ENCODE measurements around the gene RPL32. TPM values are rescaled to one million over a fixed set of nuclear protein-coding genes. Genes with fewer than 3 reads are reported as not detected.
"Not testable (repeated sequence)": the region's sequence is repeated elsewhere in the genome, so short reads cannot be mapped to it uniquely, and the experiment has no call there.

Gene RPL32
- total RNA-seq, result 1,000 to 10,000 TPM; 1,574 to 2,688 (median 1,669) TPM

DNA sequence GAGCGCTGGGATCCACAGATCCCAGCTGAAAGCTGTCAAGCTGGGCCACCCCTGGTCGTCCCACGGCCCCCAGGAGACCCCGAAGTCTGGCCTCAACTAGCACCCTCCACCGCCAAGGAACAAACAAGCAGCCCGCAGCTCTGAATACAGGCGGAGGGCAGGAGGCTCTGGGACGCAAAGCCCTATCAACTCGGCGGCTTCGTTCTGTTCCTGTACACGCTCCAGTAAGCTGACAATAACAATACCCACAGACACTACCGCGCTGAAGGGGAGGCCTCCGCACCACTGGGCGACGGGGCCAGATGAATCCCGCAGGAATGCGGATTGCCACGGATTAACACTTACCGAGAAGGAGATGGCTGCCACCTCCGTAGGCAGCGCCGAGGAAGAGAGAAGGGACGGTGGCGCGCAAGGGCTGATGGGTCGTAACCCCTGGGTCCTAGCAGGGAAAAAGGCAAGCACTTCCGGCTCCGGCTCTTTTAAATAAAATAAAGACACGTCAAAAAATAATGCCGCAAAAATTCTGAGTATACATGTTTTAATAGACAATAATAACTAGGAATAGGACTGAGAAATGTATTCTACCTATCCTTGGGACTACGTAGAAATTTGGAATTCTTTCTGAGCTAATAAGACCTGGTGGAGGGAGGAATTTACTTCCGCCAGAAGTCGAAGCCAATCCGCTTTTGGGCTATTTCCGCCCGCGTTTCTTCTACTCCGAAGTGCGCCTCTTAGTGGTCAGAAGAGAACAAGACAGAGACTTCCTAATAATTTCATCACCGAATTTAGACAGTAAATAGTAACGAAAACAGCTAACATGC lies at the start of gene RPL32:
RPL32 (minus strand) TSS at position 417 of the 821 bp plus-strand sequence. CDS start 1,328 bp downstream, outside the sequence.
- peak within 1 kb of the TSS; percentile 62 to 83 (median 78) for H3K4me3 ChIP-seq
- 0 to 5% (median 0%) methylated on average over 2 to 23 of the region's 43 CpGs; no CpG with 5 or more reads in 1 of the 10 experiments for WGBS, 10 experiments
- peak within 1 kb of the TSS; percentile 94 to 95 for H3K27ac ChIP-seq
- H3K4me1 ChIP-seq (replicated peaks in 1 of 2), result peaks cover 22 to 25% of the 10 kb centered on the region in 2 donors
- in situ Hi-C loops (cut with MboI; ENCODE audit: low pct_unique_long_range_greater_than_20kb in 2 of 9, low sequenced_read_pairs in 9 of 9, unreplicated experiment in 9 of 9), result no loop called here
- peak; percentile 78 to 96 (median 94) for ATAC-seq (replicated peaks in 6 of 8)

DNA sequence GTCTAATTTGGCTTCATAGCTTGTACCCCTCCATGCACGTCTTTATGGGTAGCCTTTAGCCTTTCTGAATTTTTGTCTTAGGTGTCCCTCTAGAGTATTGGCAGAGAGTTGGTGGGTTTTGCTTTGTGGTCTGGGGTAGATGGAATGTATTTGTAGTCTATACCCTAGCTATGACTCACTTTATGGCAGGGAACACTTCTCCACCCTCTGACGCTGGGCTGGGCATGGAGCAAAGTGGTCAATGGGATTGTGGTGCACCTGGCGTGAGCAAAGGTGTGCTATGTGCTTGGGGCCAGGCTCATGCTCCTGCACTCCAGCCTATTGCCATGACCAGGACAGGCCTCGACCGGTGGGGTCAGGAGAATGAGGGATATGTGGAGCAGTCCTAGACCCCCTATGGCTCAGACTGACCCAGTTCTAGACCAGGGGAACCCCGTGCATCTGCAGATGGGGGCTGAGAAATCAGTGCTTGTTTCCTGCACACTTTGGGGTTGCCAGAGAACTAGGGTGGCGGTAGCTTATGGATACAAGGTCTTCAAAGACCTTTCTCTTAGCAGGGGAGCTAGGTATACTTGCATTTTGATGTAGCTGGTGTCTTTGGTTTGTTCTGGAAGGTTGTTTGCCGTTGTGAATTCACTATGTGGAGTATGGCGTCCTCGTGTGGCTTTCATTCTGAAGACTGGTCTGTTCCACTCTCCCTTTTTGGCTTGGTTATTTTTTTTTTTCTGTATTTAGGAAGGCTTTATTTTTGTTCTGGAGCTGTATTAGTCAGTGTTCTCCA lies 49.4 kb upstream of the RPL32 start:
- 10 to 100% (median 80%) methylated on average over 1 to 7 of the region's 10 CpGs; no CpG with 5 or more reads in 1 of the 10 experiments for WGBS, 10 experiments
- in situ Hi-C loops (cut with MboI; ENCODE audit: low pct_unique_long_range_greater_than_20kb in 2 of 9, low sequenced_read_pairs in 9 of 9, unreplicated experiment in 9 of 9), result no loop called here

GRCh38 chr3:12886736-12887135 lies 45.4 kb upstream of the RPL32 start:
- WGBS, 10 experiments, result 36 to 96% (median 69%) methylated on average over 2 to 9 of the region's 12 CpGs; no CpG with 5 or more reads in 2 of the 10 experiments
- Histone ChIP-seq H3K27ac (no peak overlapping the region), H3K4me3 (no peak overlapping the region), H3K4me1 (replicated peaks in 1 of 2) (peaks cover 6 to 11% of the 10 kb centered on the region in 2 donors)
- no peak for ATAC-seq (replicated peaks in 6 of 8)
- in situ Hi-C loops (cut with MboI; ENCODE audit: low pct_unique_long_range_greater_than_20kb in 2 of 9, low sequenced_read_pairs in 9 of 9, unreplicated experiment in 9 of 9), result no loop called here

More for the DNA sequence above, 49.4 kb upstream of the RPL32 start:
- H3K27ac ChIP-seq, result no peak overlapping the region
- H3K4me3 ChIP-seq, result no peak overlapping the region
- H3K4me1 ChIP-seq (replicated peaks in 1 of 2), result peaks cover 21 to 33% of the 10 kb centered on the region in 2 donors
- ATAC-seq (replicated peaks in 6 of 8), result no peak

DNA sequence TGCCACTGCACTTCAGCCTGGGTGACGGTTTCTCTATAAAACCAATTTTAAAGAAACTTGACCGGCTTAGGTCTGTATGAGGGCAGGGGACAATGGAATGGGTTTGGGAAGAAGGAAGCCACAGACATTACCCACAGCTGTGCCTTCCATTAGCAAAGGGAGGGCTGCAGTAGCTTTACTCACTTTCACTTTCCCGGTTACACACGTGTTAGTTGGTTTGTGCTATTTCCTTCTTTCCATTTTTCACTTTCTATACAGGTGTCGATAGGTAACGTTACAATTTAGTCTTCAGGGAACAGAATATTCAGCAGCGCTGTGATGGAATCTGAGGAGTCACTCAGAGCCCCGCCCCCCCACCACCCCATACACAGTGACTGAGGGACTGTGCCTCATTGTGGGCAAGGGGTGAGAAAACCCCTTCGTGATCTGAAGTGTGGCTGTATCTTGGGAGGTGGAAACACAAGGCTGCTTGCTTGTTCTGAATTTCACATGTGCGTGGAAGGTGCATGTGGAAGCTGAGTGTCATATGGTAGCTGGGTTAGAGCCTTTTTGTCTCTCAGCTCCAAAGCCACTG lies 44.8 kb upstream of the RPL32 start:
- peaks cover under 1 to 5% of the 10 kb centered on the region in 2 donors for H3K4me1 ChIP-seq (replicated peaks in 1 of 2)
- H3K27ac ChIP-seq, result no peak overlapping the region
- no peak overlapping the region for H3K4me3 ChIP-seq
- in situ Hi-C loops (cut with MboI; ENCODE audit: low pct_unique_long_range_greater_than_20kb in 2 of 9, low sequenced_read_pairs in 9 of 9, unreplicated experiment in 9 of 9), result no loop called here
- ATAC-seq (replicated peaks in 6 of 8), result peak in 1 of 8 experiments; percentile 34
- WGBS, 10 experiments, result 32 to 100% (median 73%) methylated on average over 1 to 6 of the region's 10 CpGs; no CpG with 5 or more reads in 1 of the 10 experiments

DNA sequence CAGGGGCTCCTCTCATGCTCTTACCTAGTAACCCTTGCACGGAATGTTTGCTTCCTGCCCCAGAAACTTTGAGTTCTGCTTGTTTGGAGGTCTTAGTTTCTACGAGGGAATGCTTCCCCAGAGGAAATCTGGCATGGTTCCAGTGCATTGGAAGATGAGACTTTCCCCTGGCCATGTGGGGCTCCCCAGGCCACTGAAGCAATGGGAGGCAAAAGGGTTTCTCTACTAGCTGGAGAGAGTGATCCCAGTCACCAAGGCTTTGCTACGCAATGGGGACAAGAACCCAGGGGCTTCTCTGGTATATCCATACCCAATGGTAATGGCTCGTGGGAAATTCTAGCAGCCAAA lies 44.2 kb upstream of the RPL32 start:
- 20 to 100% (median 69%) methylated on average over 1 to 3 of the region's 4 CpGs; no CpG with 5 or more reads in 2 of the 10 experiments for WGBS, 10 experiments
- H3K27ac ChIP-seq, result no peak overlapping the region
- ATAC-seq (replicated peaks in 6 of 8), result peak in 1 of 8 experiments; percentile 3
- in situ Hi-C loops (cut with MboI; ENCODE audit: low pct_unique_long_range_greater_than_20kb in 2 of 9, low sequenced_read_pairs in 9 of 9, unreplicated experiment in 9 of 9), result no loop called here
- peaks cover 0 to 5% of the 10 kb centered on the region in 2 donors for H3K4me1 ChIP-seq (replicated peaks in 1 of 2)
- no peak overlapping the region for H3K4me3 ChIP-seq

- H3K4me1 ChIP-seq (replicated peaks in 1 of 2), result peaks cover 0 to 5% of the 10 kb centered on the region in 2 donors
- peak in 2 of 8 experiments; percentile 33 to 35 for ATAC-seq (replicated peaks in 6 of 8)
- no peak overlapping the region for H3K4me3 ChIP-seq
- in situ Hi-C loops (cut with MboI; ENCODE audit: low pct_unique_long_range_greater_than_20kb in 2 of 9, low sequenced_read_pairs in 9 of 9, unreplicated experiment in 9 of 9), result no loop called here
- 65 to 93% (median 91%) methylated on average over 3 to 14 of the region's 20 CpGs; no CpG with 5 or more reads in 2 of the 10 experiments for WGBS, 10 experiments
- no peak overlapping the region for H3K27ac ChIP-seq
Observed at GRCh38 chr3:12884790-12885582, 43.6 kb upstream of the RPL32 start.

- peak; percentile 27 to 87 (median 72) for ATAC-seq (replicated peaks in 6 of 8)
- 0 to 100% (median 88%) methylated on average over 1 to 4 of the region's 15 CpGs; no CpG with 5 or more reads in 2 of the 10 experiments for WGBS, 10 experiments
- in situ Hi-C loops (cut with MboI; ENCODE audit: low pct_unique_long_range_greater_than_20kb in 2 of 9, low sequenced_read_pairs in 9 of 9, unreplicated experiment in 9 of 9), result no loop called here
- Histone ChIP-seq H3K4me3 (no peak overlapping the region), H3K27ac (no peak overlapping the region), H3K4me1 (replicated peaks in 1 of 2) (peaks cover 0 to 7% of the 10 kb centered on the region in 2 donors)
Observed at GRCh38 chr3:12884186-12884680, 42.9 kb upstream of the RPL32 start.

- in situ Hi-C loops (cut with MboI; ENCODE audit: low pct_unique_long_range_greater_than_20kb in 2 of 9, low sequenced_read_pairs in 9 of 9, unreplicated experiment in 9 of 9), result no loop called here
- WGBS, 10 experiments, result 60 to 100% (median 96%) methylated on average over 4 to 9 of the region's 62 CpGs; no CpG with 5 or more reads in 2 of the 10 experiments
- no peak overlapping the region for H3K4me3 ChIP-seq
- H3K27ac ChIP-seq, result no peak overlapping the region
- no peak for ATAC-seq (replicated peaks in 6 of 8)
- peaks cover 0 to 8% of the 10 kb centered on the region in 2 donors for H3K4me1 ChIP-seq (replicated peaks in 1 of 2)
Observed at GRCh38 chr3:12882336-12883310, 41.3 kb upstream of the RPL32 start.

GRCh38 chr3:12881858-12882257 lies 40.5 kb upstream of the RPL32 start:
- in situ Hi-C loops (cut with MboI; ENCODE audit: low pct_unique_long_range_greater_than_20kb in 2 of 9, low sequenced_read_pairs in 9 of 9, unreplicated experiment in 9 of 9); H3K4me3 ChIP-seq; ATAC-seq (replicated peaks in 6 of 8); H3K27ac ChIP-seq: not testable (repeated sequence)
- WGBS, 10 experiments, result 65 to 100% (median 93%) methylated on average over 1 to 7 of the region's 12 CpGs; no CpG with 5 or more reads in 2 of the 10 experiments
- H3K4me1 ChIP-seq (replicated peaks in 1 of 2), result peaks cover 2 to 11% of the 10 kb centered on the region in 2 donors

- H3K4me3 ChIP-seq, result no peak overlapping the region
- peaks cover 16 to 26% of the 10 kb centered on the region in 2 donors for H3K4me1 ChIP-seq (replicated peaks in 1 of 2)
- 61 to 100% methylated on average over 1 to 3 of the region's 5 CpGs; no CpG with 5 or more reads in 8 of the 10 experiments for WGBS, 10 experiments
- peak in 1 of 8 experiments; percentile 4 for ATAC-seq (replicated peaks in 6 of 8)
- in situ Hi-C loops (cut with MboI; ENCODE audit: low pct_unique_long_range_greater_than_20kb in 2 of 9, low sequenced_read_pairs in 9 of 9, unreplicated experiment in 9 of 9), result no loop called here
- H3K27ac ChIP-seq, result no peak overlapping the region
Observed at GRCh38 chr3:12879191-12879815, 37.9 kb upstream of the RPL32 start.

DNA sequence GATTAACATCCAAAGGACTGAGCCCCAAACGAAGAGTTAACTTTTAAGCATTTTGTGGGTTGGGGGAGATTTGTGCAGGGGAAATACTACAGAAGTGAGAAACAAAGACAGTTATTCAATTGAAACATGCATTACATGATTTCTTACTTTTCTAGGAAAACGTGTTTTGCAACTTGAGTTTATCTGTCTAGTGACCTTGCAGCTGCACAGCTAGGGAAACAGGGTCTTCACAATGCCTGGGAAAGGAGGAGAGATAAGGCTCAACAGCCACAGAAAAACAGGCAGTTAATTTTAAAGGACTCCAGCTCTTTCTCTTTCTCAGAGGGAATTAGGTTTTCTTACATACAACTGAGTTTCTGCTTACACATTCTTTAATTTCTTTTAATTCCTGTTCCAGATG lies 37.4 kb upstream of the RPL32 start:
- in situ Hi-C loops (cut with MboI; ENCODE audit: low pct_unique_long_range_greater_than_20kb in 2 of 9, low sequenced_read_pairs in 9 of 9, unreplicated experiment in 9 of 9); H3K4me3 ChIP-seq; ATAC-seq (replicated peaks in 6 of 8); H3K27ac ChIP-seq: not testable (repeated sequence)
- H3K4me1 ChIP-seq (replicated peaks in 1 of 2), result peaks cover 16 to 26% of the 10 kb centered on the region in 2 donors
- WGBS, 10 experiments, result 0 to 80% (median 46%) methylated on average over 1 to 2 of the region's 2 CpGs; no CpG with 5 or more reads in 2 of the 10 experiments
